ENCODE measurements around the gene GPR89B.
"Not testable (repeated sequence)": the region's sequence is repeated elsewhere in the genome, so short reads cannot be mapped to it uniquely, and the experiment has no call there.

Gene GPR89B

GRCh38 chr1:148032247-148032646, 104.0 kb downstream of the GPR89B start:
- DNase-seq (ENCODE audit: low read depth in 3 of 3) = not testable (repeated sequence)

GRCh38 chr1:148032690-148033089, 104.5 kb downstream of the GPR89B start:
- DNase-seq (ENCODE audit: low read depth in 3 of 3) = not testable (repeated sequence)

- DNase-seq (ENCODE audit: low read depth in 3 of 3) = not testable (repeated sequence)
Measured at GRCh38 chr1:148033147-148033546, 104.9 kb downstream of the GPR89B start.

GRCh38 chr1:148037850-148038461, 109.7 kb downstream of the GPR89B start:
- not testable (repeated sequence) for DNase-seq (ENCODE audit: low read depth in 3 of 3)

GRCh38 chr1:148038462-148039333, 110.5 kb downstream of the GPR89B start:
- peak; percentile 33 to 71 (median 51) for DNase-seq (ENCODE audit: low read depth in 3 of 3)
